CD4-positive, alpha-beta T cell treated with Interleukin-10 for 1 hour (primary cell): ENCODE measurements around the gene EXOSC7.
"Not testable (repeated sequence)": the region's sequence is repeated elsewhere in the genome, so short reads cannot be mapped to it uniquely, and the experiment has no call there.

ENCODE experiments used
- DNase-seq: peaks from one replicate; pipeline ENCODE4 v3.0.0-alpha.2; 2020

EXOSC7 gene

GRCh38 chr3:45027441-45027840 lies 51.4 kb downstream of the EXOSC7 start:
- DNase-seq: no peak

- DNase-seq: no peak
These were observed 53.2 kb downstream of the EXOSC7 start for GRCh38 chr3:45029216-45029615.

DNA sequence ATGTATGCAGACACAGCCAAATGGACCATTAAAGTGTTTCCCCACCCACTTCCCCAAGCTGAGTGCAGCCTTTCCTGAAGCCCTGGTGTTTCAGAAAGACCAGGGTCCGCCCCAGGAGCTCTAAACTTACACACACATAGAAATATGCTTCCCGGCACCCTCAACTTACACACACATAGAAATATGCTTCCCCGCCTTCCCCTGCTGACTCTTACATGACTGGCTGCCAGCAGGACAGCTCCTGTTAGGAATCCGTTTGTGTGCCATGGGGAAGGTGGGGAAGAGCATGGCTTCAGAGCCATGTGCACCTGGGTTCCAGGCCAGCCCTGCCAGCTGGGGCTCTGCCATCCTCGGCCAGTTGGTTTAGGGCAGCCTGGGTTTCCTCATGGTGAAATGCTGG lies 53.6 kb downstream of the EXOSC7 start:
- DNase-seq: no peak

DNA sequence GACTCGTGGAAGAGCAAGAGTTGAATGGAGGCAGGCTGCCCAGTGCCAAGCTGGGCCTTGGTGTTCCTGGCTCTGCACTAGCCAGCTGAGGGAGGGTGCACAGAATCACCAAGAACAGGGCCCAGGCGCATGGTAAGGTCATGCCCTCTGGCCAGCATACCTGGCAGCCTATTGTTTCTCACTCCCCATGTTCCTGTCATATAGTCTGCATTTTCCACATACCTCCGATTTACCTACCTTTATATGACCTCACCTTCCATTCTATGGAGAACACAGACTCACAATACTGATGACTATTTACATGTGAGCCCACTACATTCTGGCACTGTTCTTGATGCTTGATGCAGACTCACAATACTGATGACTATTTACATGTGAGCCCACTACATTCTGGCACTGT lies 55.5 kb downstream of the EXOSC7 start:
- no peak for DNase-seq

- no peak for DNase-seq
These were observed 56.1 kb downstream of the EXOSC7 start for GRCh38 chr3:45032113-45032512.

GRCh38 chr3:45033791-45034190 lies 57.7 kb downstream of the EXOSC7 start:
- DNase-seq: no peak

DNA sequence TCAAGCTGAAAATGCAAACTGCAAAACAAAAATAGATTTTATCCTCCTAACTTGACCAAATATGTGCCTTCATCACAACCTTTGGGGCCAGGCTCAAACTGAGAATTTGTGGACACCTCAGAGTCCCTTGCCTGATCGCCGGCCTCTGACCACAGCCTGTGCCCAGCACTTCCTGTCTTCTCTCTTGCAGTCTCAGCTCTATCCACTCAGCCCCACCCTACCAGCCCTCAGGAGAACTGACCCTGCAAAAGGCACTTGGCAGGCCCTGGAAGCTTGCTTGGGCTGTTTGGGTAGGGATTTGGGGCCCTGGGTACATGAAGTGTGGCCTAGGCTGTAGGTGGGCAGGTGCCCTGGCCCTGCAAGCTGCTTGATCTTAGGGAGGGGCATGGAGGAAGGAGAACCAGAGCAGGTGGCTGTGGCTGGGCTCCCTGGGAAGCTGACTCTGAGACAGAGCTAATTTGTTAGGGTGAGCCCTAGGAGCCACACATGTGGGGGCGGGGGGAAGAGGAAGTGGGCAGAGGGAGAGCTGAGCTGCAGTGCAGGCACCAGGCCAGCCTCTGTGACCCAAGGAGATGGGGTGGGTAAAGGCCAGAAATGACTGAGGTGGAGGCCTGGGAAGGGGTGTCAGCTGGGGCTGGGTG lies 58.7 kb downstream of the EXOSC7 start:
- peak; percentile 13 for DNase-seq

DNA sequence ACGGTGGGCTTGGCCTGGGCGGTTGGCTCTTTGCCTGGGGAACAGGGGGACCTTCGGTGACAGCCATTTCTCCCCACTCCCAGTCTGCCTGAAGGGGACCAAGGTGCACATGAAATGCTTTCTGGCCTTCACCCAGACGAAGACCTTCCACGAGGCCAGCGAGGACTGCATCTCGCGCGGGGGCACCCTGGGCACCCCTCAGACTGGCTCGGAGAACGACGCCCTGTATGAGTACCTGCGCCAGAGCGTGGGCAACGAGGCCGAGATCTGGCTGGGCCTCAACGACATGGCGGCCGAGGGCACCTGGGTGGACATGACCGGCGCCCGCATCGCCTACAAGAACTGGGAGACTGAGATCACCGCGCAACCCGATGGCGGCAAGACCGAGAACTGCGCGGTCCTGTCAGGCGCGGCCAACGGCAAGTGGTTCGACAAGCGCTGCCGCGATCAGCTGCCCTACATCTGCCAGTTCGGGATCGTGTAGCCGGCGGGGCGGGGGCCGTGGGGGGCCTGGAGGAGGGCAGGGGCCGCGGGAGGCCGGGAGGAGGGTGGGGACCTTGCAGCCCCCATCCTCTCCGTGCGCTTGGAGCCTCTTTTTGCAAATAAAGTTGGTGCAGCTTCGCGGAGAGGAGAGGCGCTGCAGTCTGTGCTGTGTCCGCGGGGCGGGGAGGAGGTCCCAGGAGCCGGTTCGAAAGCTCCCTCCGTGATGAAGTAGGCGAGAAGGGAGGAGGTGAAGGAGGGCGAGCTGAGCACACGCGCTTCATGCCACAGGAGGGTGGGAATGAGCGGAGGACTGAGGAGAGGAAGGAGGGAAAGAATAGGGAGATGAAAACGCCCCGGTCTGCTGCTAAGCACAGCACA lies 59.6 kb downstream of the EXOSC7 start:
- peak; percentile 10 for DNase-seq

DNA sequence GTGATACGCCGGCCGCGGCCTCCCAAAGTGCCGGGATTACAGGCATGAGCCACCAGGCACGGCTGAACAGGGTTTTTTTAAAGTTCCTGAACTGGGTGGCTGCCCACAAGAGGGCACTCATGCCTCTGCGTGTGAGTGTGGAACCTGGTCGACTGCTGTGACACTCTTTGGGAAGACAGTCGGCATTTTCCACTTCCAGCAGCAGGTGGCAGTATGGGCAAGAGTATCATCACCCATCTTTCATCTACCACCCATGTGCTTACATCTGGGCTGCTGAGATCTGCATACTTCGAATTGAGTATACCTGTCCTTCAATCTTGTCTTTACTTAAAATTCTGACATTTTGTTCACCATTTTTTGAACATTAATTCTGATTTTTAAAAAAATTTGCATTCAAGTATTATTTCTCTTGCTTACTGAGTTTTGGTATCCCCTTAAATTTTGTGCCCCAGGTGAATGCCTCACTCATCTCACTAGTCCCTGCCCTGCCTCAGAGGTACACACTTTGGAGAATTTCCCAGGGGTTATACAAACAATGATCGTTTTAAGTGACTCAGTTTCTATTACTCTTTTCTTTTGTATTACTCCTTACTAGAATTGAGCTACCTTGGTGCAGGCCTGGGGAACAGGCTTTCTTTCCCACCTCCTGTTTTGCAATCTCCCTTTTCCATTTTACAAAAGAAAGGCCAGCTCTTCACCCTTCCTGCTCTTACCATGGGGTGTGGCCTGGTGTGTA lies 61.8 kb downstream of the EXOSC7 start:
- DNase-seq: peak; percentile 94

DNA sequence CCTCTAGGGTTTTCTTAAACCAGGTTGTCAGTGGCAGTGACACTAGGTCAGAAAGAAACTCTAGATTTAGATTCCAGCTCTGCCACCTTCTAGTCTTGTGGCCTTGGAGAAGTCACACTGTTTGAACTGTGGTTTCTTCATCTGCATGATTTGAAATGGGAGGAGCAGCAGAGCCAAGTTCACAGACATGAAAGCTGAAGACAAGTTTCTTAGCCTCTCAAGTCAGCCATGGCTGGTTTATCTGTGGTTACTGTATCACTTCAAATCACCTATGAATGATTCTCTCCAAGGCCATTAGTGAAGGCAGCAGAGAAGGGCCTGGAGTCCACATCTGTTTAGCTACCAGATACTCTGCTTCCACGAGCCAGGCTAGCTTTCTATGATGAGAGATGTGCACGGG lies 65.6 kb downstream of the EXOSC7 start:
- DNase-seq: no peak

- DNase-seq: no peak
These were observed 66.1 kb downstream of the EXOSC7 start for GRCh38 chr3:45042162-45042561.

DNA sequence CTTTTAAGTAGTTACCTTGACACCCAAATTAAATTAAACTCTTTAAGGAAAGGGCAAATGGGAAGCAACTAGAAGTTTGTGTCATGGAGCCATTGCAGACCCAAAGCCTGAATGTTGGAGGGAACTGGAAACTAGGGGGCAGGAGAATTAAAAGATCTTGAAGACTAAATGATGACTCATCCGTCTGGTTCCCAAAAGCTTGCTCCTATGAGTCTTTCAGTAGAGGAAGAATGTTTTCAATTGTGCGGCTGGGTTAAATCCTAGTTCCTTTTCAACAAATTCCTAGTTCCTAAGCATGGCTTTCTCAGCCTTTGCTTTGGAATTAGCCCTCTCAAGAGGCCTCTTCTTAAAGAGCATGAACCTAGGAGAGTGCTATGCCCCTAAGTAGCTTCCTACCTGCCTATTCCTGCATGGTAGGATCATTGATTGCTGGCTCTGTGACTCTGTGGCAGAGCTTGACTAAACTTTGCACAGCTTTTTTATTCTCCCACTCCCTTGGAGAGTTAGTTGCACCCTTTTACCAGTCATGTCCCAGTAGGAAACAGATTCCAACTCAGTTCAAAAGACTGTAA lies 67.8 kb downstream of the EXOSC7 start:
- no peak for DNase-seq

- no peak for DNase-seq
These were observed 72.2 kb downstream of the EXOSC7 start for GRCh38 chr3:45048244-45048643.

DNA sequence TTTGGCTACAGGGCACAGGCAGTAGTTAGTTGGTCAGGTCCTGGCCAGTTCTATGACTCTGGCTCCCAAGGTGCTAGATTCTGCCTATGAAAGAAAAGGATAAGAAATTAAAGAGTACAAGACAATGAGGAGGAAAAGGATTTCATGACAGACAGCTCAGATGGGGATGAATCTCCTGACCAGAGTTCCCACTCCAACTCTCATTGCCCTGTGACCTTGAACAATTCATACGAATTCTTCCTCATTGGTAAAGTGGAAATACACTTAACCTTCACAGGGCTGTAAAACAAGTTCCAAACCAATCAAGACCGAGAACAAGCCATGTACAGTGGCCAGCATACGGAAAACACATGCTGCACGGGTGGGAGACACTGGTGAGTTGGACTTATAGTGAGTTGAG lies 73.8 kb downstream of the EXOSC7 start:
- no peak for DNase-seq

DNA sequence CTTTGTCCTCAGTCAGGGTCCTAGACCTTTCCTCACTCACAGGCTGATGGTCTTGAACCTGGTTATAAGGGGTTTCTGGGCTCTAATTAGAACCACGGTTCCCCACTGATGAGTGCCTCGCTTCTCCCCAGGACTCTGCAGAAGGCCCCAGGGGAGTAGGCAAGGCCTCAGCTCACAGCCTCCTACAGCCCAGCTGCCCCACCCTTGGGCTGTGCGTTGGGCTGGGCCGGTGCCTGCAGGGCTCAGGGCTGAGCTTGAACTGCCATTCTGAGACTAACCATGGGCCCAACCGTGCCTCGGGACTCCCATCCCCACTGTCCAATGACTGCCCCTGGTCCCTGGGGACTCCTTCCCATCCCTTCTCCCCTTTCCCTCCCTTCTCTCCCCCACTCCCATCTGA lies 75.6 kb downstream of the EXOSC7 start:
- DNase-seq: no peak

DNA sequence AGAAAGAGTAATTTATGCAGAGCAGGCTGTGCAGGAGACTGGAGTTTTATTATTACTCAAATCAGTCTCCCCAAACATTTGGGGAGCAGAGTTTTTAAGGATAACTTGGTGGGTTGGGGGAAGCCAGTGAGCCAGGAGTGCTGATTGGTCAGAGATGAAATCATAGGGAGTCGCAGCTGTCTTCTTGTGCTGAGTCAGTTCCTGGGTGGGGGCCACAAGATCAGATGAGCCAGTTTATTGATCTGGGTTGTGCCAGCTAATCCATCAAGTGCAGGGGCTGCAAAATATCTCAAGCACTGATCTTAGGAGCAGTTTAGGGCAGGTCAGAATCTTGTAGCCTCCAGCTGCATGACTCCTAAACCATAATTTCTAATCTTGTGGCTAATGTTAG lies 77.8 kb downstream of the EXOSC7 start:
- not testable (repeated sequence) for DNase-seq

DNA sequence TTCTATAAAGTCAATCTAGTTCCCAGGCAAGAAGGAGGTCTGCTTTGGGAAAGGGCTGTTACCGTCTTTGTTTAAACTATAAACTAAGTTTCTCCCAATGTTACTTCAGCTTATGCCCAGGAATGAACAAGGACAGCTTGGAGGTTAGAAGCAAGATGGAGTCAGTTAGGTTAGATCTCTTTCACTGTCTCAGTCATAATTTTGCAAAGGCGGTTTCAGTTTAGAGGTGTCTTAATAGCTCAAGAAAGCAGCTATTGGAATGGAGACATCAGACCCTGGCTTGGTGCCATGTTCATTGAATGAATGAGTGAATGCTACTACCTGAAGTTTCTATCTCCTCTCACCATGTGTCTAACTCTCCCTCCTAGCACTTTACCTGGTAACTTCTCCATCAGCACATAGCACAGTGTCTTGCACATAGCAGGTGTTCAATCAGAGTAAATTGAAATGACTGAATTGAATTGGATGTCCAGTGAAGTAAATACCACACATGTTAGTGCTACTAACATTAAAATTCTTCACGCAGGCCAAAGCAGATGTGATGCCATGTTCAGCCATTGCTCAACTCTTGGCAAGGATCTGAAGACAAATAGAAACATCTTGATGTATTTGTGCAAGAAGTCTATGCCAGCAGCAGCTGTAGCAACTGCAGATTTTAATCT lies 78.3 kb downstream of the EXOSC7 start:
- DNase-seq: no peak

DNA sequence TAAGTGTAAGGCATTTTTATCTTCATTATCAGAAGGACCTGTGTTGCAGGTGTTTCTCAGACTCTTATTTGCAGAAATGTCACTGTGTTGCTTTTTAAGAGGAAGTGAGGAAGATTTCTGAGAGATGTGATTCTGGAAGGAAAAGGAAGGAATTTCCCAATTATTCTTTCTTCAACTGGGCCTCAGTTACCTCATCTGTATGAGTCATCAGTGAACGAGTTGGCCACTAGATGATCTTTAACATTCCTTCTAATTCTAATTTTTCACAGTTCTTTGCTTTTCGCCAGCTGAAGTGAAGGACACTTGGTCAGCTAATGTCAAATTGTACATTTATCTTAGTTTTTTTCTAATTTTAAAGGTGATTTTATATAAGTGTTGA lies 79.0 kb downstream of the EXOSC7 start:
- no peak for DNase-seq

GRCh38 chr3:45055411-45056143 lies 79.5 kb downstream of the EXOSC7 start:
- DNase-seq: no peak

- no peak for DNase-seq
These were observed 80.7 kb downstream of the EXOSC7 start for GRCh38 chr3:45056608-45057301.

DNA sequence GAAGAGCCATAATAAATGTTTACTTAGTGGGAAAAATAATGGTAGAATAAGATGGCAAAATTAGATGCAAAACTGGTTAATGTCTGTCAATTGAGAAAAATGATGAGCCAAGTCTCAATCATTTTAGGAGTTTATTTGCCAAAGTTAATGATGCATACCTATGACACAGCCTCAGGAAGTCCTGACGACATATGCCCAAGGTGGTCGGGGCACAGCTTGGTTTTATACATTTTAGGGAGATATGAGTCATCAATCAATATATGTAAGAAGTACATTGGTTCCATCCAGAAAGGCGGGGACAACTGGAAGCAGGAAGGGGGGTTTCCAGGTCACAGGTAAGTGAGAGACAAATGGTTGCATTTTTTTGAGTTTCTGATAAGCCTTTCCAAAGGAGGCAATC lies 81.5 kb downstream of the EXOSC7 start:
- DNase-seq: no peak

- DNase-seq: no peak
These were observed 83.1 kb downstream of the EXOSC7 start for GRCh38 chr3:45059132-45059531.
